ENCODE measurements around the gene SRM.

SRM gene

DNA sequence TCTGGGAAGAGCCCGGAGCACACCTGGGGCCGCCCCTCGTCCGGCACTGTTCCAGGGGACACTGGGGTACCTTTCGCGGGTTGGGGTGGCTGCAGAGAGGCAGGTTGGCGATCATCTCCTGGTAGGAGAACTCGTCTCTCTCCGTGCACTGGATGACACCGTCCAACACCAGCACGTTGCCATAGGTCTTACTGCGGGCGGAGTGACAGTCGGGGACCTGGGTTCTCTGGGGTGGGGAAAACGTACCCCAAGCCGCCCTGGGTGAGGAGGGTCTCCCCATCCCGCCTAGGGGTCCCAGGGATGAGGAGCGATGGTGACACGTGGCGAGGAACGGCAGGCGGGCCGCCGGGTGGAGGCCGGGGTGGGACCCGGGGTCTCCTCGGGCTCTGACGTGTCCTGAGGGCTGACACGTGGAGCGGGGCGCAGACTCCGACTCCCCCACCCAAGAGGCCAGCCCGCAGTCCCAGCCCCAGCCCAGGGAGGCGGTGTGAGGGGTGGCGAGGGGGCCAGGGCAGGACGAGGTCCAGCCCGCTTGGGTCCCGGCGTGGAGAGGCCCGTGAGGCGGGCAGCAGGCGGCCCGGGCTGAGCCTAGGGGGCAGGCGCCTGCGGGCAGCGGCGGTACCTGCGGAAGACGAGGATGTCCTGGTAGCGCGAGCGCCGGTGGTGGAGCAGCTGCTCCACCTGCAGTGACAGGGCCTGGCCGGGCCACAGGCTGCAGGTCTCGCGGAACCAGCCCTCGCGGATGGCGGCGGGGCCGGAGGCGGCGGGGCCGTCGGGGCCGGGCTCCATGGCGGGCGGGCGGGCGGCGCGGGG is 457 bp downstream of the SRM start:
- no peaks in the 10 kb centered on the region for H3K4me1 ChIP-seq
- no peaks in the 10 kb centered on the region for H3K9me3 ChIP-seq
- DNase-seq: peak; percentile 17
- no peaks in the 10 kb centered on the region for H3K27me3 ChIP-seq
- H3K4me3 ChIP-seq (ENCODE audit: low read depth, low read length): peak overlapping the region; percentile 79
- TF ChIP-seq, protein P1, sequence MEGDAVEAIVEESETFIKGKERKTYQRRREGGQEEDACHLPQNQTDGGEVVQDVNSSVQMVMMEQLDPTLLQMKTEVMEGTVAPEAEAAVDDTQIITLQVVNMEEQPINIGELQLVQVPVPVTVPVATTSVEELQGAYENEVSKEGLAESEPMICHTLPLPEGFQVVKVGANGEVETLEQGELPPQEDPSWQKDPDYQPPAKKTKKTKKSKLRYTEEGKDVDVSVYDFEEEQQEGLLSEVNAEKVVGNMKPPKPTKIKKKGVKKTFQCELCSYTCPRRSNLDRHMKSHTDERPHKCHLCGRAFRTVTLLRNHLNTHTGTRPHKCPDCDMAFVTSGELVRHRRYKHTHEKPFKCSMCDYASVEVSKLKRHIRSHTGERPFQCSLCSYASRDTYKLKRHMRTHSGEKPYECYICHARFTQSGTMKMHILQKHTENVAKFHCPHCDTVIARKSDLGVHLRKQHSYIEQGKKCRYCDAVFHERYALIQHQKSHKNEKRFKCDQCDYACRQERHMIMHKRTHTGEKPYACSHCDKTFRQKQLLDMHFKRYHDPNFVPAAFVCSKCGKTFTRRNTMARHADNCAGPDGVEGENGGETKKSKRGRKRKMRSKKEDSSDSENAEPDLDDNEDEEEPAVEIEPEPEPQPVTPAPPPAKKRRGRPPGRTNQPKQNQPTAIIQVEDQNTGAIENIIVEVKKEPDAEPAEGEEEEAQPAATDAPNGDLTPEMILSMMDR (IDR thresholded peaks at IDR 0.05; ENCODE audit: low read depth, low read length): no peak
- peaks cover 22% of the 10 kb centered on the region for H3K36me3 ChIP-seq

DNA sequence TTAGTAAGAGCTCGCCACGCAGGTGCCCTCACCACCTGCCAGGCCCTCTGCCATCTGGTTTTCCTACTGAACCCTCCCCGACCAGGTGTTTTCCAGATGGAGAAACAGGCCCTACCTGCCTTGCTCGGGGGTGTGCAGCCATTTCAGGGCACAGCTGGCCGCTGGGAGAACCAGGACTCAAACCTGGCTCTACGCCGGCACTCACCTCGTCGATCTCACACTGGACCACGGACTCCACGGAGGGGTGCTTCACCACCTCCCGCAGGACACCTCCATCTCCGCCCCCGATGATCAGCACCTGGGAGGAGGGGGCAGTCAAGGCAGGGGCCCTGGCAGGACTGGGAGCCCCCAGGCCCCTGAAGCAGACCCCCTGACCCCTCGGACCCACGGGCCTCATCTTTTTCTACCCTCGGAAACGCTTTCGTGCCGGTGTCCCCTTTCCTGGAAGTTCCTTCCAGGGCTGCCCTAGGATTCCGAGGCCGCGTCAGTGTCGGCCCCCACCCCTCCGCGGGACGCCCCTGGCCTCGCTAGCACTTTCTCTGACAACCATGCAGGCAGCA is 1.1 kb downstream of the SRM start:
- Histone ChIP-seq H3K36me3 (peaks cover 26% of the 10 kb centered on the region), H3K9me3 (no peaks in the 10 kb centered on the region), H3K4me1 (peaks cover 2% of the 10 kb centered on the region; the same call in 1 of the 2 replicates), H3K27me3 (no peaks in the 10 kb centered on the region), H3K4me3 (ENCODE audit: low read depth, low read length) (peak overlapping the region; percentile 79)
- TF ChIP-seq, protein P1 (IDR thresholded peaks at IDR 0.05; ENCODE audit: low read depth, low read length): no peak
- no peak for DNase-seq

DNA sequence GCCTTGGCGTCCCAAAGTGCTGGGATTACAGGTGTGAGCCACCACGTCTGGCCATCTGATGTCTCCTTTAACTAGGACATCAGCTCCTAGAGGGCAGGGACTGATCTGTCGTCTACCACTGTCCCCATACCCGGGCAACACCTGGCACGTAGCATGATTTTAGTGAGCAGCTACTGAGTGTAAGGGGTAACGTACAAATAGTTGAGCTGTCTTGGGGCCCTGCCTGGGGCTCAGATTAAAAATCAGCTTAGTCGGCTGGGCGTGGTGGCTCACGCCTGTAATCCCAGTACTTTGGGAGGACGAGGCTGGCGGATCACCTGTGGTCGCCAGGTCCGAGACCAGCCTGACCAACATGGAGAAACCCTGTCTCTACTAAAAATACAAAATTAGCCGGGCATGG is 1.8 kb downstream of the SRM start:
- Histone ChIP-seq H3K36me3 (peaks cover 26% of the 10 kb centered on the region), H3K9me3 (no peaks in the 10 kb centered on the region), H3K4me3 (ENCODE audit: low read depth, low read length) (no peak overlapping the region), H3K27me3 (no peaks in the 10 kb centered on the region), H3K4me1 (peaks cover 9% of the 10 kb centered on the region; the same call in 1 of the 2 replicates)
- TF ChIP-seq, protein P1 (IDR thresholded peaks at IDR 0.05; ENCODE audit: low read depth, low read length): no peak
- no peak for DNase-seq

DNA sequence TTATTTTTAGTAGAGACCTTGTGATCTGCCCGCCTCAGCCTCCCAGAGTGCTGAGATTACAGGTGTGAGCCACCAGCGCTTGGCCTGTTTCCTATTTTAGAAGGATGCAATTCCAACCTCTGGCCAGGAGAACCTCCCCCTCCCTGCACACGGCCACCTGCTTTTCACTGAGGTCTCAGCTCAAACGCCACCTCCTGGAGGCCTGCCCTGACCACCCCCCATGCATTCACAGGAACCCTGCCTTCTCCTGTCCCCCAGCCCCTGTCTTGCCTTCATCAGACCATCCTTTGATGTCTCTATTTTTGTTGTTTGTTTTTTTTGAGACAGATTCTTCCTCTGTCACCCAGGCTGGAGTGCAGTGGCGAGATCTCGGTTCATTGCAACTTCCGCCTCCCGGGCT is 2.3 kb downstream of the SRM start:
- H3K9me3 ChIP-seq: no peaks in the 10 kb centered on the region
- H3K27me3 ChIP-seq: no peaks in the 10 kb centered on the region
- DNase-seq: no peak
- H3K36me3 ChIP-seq: peaks cover 26% of the 10 kb centered on the region
- TF ChIP-seq, protein P1 (IDR thresholded peaks at IDR 0.05; ENCODE audit: low read depth, low read length): no peak
- H3K4me1 ChIP-seq: peaks cover 13% of the 10 kb centered on the region; the same call in 1 of the 2 replicates
- H3K4me3 ChIP-seq (ENCODE audit: low read depth, low read length): no peak overlapping the region

DNA sequence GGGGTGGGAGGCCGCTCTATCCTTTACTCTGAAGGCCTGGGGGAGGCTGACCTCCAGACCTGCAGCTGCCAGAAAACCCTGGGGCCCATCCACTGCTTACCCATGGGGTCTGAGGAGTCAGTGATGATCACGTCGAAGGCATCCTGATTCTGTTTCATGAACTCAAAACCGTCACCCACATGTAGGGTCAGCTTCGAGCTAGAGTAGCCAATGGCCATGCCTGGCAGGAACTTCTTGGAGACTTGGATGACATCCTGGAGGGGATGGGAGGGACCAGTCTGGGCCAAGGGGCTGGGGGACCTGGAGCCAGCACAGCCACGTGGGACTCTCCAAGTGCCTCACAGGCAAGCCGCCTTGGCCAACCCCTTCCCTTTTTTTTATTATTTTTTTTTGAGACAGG is 3.3 kb downstream of the SRM start:
- Histone ChIP-seq H3K4me1 (peaks cover 21% of the 10 kb centered on the region), H3K27me3 (no peaks in the 10 kb centered on the region), H3K36me3 (peaks cover 26% of the 10 kb centered on the region), H3K9me3 (no peaks in the 10 kb centered on the region), H3K4me3 (ENCODE audit: low read depth, low read length) (no peak overlapping the region)
- DNase-seq: no peak
- TF ChIP-seq, protein P1 (IDR thresholded peaks at IDR 0.05; ENCODE audit: low read depth, low read length): no peak

DNA sequence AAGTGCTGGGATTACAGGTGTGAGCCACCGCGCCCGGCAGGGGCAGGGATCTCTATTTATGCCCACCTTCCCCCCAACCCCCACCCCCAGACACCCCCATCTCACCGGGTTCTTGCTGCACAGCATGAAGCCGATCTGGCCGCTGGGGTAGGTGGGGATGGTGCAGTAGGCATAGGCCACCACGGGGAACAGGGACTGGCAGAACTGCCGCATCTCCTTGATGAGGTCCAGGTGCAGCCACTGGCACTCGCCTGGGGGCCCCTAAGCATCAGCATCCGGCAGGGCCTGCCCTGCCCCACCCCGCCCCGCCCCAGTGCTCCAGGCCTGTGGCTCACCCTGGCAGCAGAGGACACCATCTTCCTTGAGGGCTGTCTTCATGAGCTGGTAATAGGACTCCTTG is 4.1 kb downstream of the SRM start:
- Histone ChIP-seq H3K4me1 (peaks cover 21% of the 10 kb centered on the region), H3K27me3 (no peaks in the 10 kb centered on the region), H3K4me3 (ENCODE audit: low read depth, low read length) (no peak overlapping the region), H3K36me3 (peaks cover 26% of the 10 kb centered on the region), H3K9me3 (no peaks in the 10 kb centered on the region)
- TF ChIP-seq, protein P1 (IDR thresholded peaks at IDR 0.05; ENCODE audit: low read depth, low read length): no peak
- DNase-seq: no peak

All from BE2C (cell line).